Gastrocnemius medialis (tissue), 4 donors: ENCODE measurements around the gene SCLT1. TPM values are rescaled to one million over a fixed set of nuclear protein-coding genes. Genes with fewer than 3 reads are reported as not detected.

Source experiments
- ATAC-seq, 2 donors: fragments of 150-250 bp; one replicate each; pipeline ENCODE4 v1.9.1; 2016
- DNase-seq, 2 donors: peaks; one replicate each; pipeline ENCODE4 v3.0.0-alpha.2; 2019
- H3K27ac ChIP-seq, 4 donors: fragments of 200-600 bp; sonication (generic); 1 replicate in 1 of 4; 2 replicates in 3 of 4; pipeline ENCODE4 v1.5.1; 2016 to 2018; ENCODE audit warnings: mild to moderate bottlenecking in 2 of 4, moderate library complexity in 1 of 4
- H3K27me3 ChIP-seq, 3 donors: fragments of 200-600 bp; sonication (generic) in 2 of 3; 1 replicate in 1 of 3; 2 replicates in 2 of 3; pipeline versions ENCODE4 v1.5.1 to v1.6.0; 2016 to 2019; ENCODE audit warnings: mild to moderate bottlenecking in 1 of 3, moderate library complexity in 1 of 3
- H3K36me3 ChIP-seq, 2 donors: fragments of 200-600 bp; sonication (generic) in 1 of 2; one replicate each; pipeline ENCODE4 v1.5.1; 2017 to 2018
- H3K4me1 ChIP-seq, 2 donors: fragments of 200-600 bp; sonication (generic) in 1 of 2; one replicate each; pipeline ENCODE4 v1.5.1; 2016 to 2017; ENCODE audit warnings: mild to moderate bottlenecking in 2 of 2
- H3K4me3 ChIP-seq, 4 donors: fragments of 200-600 bp; sonication (generic) in 3 of 4; 1 replicate in 1 of 4; 2 replicates in 3 of 4; pipeline ENCODE4 v1.5.1; 2016 to 2019; ENCODE audit warnings: mild to moderate bottlenecking in 2 of 4
- H3K9me3 ChIP-seq, 3 donors: fragments of 200-600 bp; sonication (generic) in 2 of 3; 1 replicate in 1 of 3; 2 replicates in 2 of 3; pipeline ENCODE4 v1.5.1; 2016 to 2019
- POLR2A ChIP-seq, 2 donors: fragments of 450-650 bp; IDR thresholded peaks; one replicate each; pipeline ENCODE4 v1.6.1; 2017; ENCODE audit warnings: antibody characterized with exemption in 2 of 2, mild to moderate bottlenecking in 2 of 2, moderate library complexity in 2 of 2
- in situ Hi-C, 4 donors: fragments of 200-750 bp; cut with MboI; loops; one replicate each; pipeline versions ENCODE4 v1.15.0 to v1.8.0; 2017; ENCODE audit warnings: low sequenced_read_pairs in 4 of 4
- intact Hi-C: fragments of 100-400 bp; cut with DNase I; formaldehyde crosslinking; loops from one replicate; pipeline ENCODE4 v1.15.1; 2023; ENCODE audit warnings: low total_unique reads
- total RNA-seq, 4 donors: library from RNA; depleted of rRNA; stranded (reverse); fragments of >200 nt; gene quantifications; one replicate each; pipeline versions ENCODE4 v1.1.0 to v1.2.3, GENCODE V29; 2016
- TF ChIP-seq, protein P1 (sequence below), 5 experiments: fragments of 450-650 bp in 3 of 5; fragments of 200-600 bp in 2 of 5; sonication (generic) in 2 of 5; IDR thresholded peaks in 4 of 5; conservative IDR thresholded peaks in 1 of 5; 1 replicate in 4 of 5; 2 replicates in 1 of 5; pipeline ENCODE4 v1.5.1; 2016 to 2019; ENCODE audit warnings: antibody characterized with exemption in 5 of 5, mild to moderate bottlenecking in 3 of 5, moderate library complexity in 3 of 5

SCLT1 gene
- total RNA-seq, 4 donors from 2014 or later, result 1.0 to 4.1 (median 1.8) TPM

- Histone ChIP-seq H3K4me1 (no peaks in the 10 kb centered on the region), H3K36me3 (no peaks in the 10 kb centered on the region), H3K27ac (no peak overlapping the region), H3K4me3 (no peak overlapping the region), H3K27me3 (no peaks in the 10 kb centered on the region), H3K9me3 (no peaks in the 10 kb centered on the region)
- TF ChIP-seq POLR2A (IDR thresholded peaks at IDR 0.05), result no peak
- TF ChIP-seq, protein P1, sequence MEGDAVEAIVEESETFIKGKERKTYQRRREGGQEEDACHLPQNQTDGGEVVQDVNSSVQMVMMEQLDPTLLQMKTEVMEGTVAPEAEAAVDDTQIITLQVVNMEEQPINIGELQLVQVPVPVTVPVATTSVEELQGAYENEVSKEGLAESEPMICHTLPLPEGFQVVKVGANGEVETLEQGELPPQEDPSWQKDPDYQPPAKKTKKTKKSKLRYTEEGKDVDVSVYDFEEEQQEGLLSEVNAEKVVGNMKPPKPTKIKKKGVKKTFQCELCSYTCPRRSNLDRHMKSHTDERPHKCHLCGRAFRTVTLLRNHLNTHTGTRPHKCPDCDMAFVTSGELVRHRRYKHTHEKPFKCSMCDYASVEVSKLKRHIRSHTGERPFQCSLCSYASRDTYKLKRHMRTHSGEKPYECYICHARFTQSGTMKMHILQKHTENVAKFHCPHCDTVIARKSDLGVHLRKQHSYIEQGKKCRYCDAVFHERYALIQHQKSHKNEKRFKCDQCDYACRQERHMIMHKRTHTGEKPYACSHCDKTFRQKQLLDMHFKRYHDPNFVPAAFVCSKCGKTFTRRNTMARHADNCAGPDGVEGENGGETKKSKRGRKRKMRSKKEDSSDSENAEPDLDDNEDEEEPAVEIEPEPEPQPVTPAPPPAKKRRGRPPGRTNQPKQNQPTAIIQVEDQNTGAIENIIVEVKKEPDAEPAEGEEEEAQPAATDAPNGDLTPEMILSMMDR (IDR thresholded peaks at IDR 0.05 in 4 of 5, conservative IDR thresholded peaks at IDR 0.05 in 1 of 5), result no peak
- ATAC-seq (no peak), DNase-seq (no peak)
- intact Hi-C loops (no loop called here), in situ Hi-C loops (no loop called here)
These were observed 212.7 kb downstream of the SCLT1 start for GRCh38 chr4:128880662-128881061.

- no peak for ATAC-seq
- H3K36me3 ChIP-seq, result no peaks in the 10 kb centered on the region
- H3K4me1 ChIP-seq, result no peaks in the 10 kb centered on the region
- no peak overlapping the region for H3K27ac ChIP-seq
- no peaks in the 10 kb centered on the region for H3K27me3 ChIP-seq
- TF ChIP-seq, protein P1 (IDR thresholded peaks at IDR 0.05 in 4 of 5, conservative IDR thresholded peaks at IDR 0.05 in 1 of 5), result no peak
- no peak for TF ChIP-seq POLR2A (IDR thresholded peaks at IDR 0.05)
- H3K9me3 ChIP-seq, result no peaks in the 10 kb centered on the region
- intact Hi-C loops (no loop called here), in situ Hi-C loops (no loop called here)
- H3K4me3 ChIP-seq, result no peak overlapping the region
- no peak for DNase-seq
These were observed 213.4 kb downstream of the SCLT1 start for GRCh38 chr4:128879971-128880370.

DNA sequence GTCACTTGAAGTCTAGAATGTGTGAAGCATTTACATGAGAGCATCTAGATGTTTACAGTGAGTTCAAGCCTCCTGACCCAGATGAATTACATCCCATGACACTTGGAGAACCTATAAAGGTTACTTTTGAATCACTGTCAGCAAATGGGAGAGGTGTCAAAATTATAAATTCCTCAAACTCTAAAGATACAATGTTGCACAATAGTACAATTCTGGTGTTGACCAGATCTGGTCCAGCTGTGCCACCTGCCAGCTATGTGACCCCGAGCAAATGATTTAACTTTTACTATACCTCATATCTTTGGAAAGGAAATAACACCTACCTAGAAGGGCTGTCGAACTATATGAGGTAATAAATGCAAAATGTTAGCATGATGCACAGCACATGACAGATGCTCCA, 214.1 kb downstream of the SCLT1 start:
- TF ChIP-seq POLR2A (IDR thresholded peaks at IDR 0.05), result no peak
- TF ChIP-seq, protein P1 (IDR thresholded peaks at IDR 0.05 in 4 of 5, conservative IDR thresholded peaks at IDR 0.05 in 1 of 5), result no peak
- DNase-seq (no peak), ATAC-seq (no peak)
- H3K9me3 ChIP-seq, result no peaks in the 10 kb centered on the region
- intact Hi-C loops, result no loop called here
- H3K4me3 ChIP-seq, result no peak overlapping the region
- no peaks in the 10 kb centered on the region for H3K36me3 ChIP-seq
- in situ Hi-C loops, result no loop called here
- H3K27me3 ChIP-seq, result no peaks in the 10 kb centered on the region
- H3K27ac ChIP-seq, result no peak overlapping the region
- H3K4me1 ChIP-seq, result no peaks in the 10 kb centered on the region

GRCh38 chr4:128877934-128878333, 215.4 kb downstream of the SCLT1 start:
- peaks cover 0 to 1% of the 10 kb centered on the region in 2 donors for H3K36me3 ChIP-seq
- no peak overlapping the region for H3K27ac ChIP-seq
- H3K4me3 ChIP-seq, result no peak overlapping the region
- H3K4me1 ChIP-seq, result no peaks in the 10 kb centered on the region
- TF ChIP-seq POLR2A (IDR thresholded peaks at IDR 0.05), result no peak
- TF ChIP-seq, protein P1 (IDR thresholded peaks at IDR 0.05 in 4 of 5, conservative IDR thresholded peaks at IDR 0.05 in 1 of 5), result no peak
- H3K27me3 ChIP-seq, result no peaks in the 10 kb centered on the region
- DNase-seq (no peak), ATAC-seq (no peak)
- intact Hi-C loops, result no loop called here
- in situ Hi-C loops, result no loop called here
- H3K9me3 ChIP-seq, result no peaks in the 10 kb centered on the region

DNA sequence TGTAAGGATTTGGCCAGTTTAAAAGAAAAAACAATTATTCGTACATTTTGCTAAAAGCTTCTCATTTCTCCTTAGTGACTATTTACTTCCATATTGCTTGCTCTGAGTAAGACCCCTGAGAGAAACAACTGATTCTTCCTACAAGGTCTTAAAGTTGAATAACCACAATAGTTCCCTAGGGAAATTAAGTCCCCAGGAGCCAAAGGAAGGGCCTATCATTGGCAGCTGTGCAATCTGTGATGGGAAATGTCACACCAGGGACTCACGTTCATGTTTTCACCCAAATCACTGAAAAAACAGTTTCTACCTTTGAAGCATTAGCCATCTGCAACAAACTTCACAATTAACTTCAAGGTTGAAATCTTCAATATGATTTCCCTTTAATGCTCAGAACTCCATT, 217.1 kb downstream of the SCLT1 start:
- intact Hi-C loops, result no loop called here
- no peak for TF ChIP-seq POLR2A (IDR thresholded peaks at IDR 0.05)
- TF ChIP-seq, protein P1 (IDR thresholded peaks at IDR 0.05 in 4 of 5, conservative IDR thresholded peaks at IDR 0.05 in 1 of 5), result no peak
- H3K4me1 ChIP-seq, result no peaks in the 10 kb centered on the region
- no peak overlapping the region for H3K4me3 ChIP-seq
- H3K36me3 ChIP-seq, result peaks cover 0 to 18% of the 10 kb centered on the region in 2 donors
- DNase-seq, result no peak
- no peak for ATAC-seq
- in situ Hi-C loops, result no loop called here
- H3K27ac ChIP-seq, result no peak overlapping the region
- no peaks in the 10 kb centered on the region for H3K9me3 ChIP-seq
- no peaks in the 10 kb centered on the region for H3K27me3 ChIP-seq
